ENCODE measurements around the gene PRR5L. TPM values are rescaled to one million over a fixed set of nuclear protein-coding genes. Genes with fewer than 3 reads are reported as not detected.

PRR5L gene
- total RNA-seq, 1 donor from 2014 or later: 14.7 TPM

DNA sequence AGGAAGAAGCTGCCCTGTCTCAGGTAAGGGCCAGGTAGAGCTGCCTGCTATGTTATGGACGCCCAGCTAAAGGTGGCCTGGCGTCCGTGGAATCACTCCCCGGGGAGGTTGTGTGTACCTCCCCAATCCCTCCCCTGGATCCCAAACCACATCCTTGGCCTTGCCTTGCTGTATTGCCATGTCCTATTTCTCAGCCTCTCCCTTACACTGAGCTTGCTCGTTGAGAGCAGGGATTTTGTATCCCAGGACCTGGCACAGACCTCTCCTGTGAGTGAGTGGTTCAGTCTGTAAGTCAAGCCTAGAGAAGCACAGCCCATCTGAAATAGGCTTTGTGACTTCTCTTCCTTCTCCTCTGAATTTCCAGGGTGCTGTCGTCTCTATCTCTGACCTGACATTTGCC lies 160.1 kb downstream of the PRR5L start:
- Histone ChIP-seq H3K9ac (no peak overlapping the region), H3F3A (ENCODE audit: low read depth) (peaks cover 36% of the 10 kb centered on the region), H3K9me3 (ENCODE audit: low read depth) (no peaks in the 10 kb centered on the region), H3K4me2 (peak overlapping the region; percentile 58), H3K4me1 (peaks cover 49% of the 10 kb centered on the region), H3K79me2 (ENCODE audit: low read depth) (no peaks in the 10 kb centered on the region), H3K27ac (peak overlapping the region; percentile 92), H3K36me3 (no peaks in the 10 kb centered on the region), H4K20me1 (ENCODE audit: low read depth) (no peaks in the 10 kb centered on the region), H3K27me3 (no peaks in the 10 kb centered on the region), H2AFZ (replicated peaks) (no peak overlapping the region), H3K4me3 (no peak overlapping the region)
- Mint-ChIP-seq H3K4me3 (peak overlapping the region; percentile 30), H3K27me3 (ENCODE audit: insufficient read depth, low read depth) (peaks cover 9% of the 10 kb centered on the region), H3K27ac (peak overlapping the region; percentile 97), H3K9me3 (no peaks in the 10 kb centered on the region), H3K4me1 (peaks cover 58% of the 10 kb centered on the region), H3K36me3 (peaks cover 30% of the 10 kb centered on the region)
- TF ChIP-seq EZH2phosphoT487 (IDR thresholded peaks at IDR 0.05) (no peak), EZH2 (IDR thresholded peaks at IDR 0.05) (no peak)
- TF ChIP-seq, protein P1, sequence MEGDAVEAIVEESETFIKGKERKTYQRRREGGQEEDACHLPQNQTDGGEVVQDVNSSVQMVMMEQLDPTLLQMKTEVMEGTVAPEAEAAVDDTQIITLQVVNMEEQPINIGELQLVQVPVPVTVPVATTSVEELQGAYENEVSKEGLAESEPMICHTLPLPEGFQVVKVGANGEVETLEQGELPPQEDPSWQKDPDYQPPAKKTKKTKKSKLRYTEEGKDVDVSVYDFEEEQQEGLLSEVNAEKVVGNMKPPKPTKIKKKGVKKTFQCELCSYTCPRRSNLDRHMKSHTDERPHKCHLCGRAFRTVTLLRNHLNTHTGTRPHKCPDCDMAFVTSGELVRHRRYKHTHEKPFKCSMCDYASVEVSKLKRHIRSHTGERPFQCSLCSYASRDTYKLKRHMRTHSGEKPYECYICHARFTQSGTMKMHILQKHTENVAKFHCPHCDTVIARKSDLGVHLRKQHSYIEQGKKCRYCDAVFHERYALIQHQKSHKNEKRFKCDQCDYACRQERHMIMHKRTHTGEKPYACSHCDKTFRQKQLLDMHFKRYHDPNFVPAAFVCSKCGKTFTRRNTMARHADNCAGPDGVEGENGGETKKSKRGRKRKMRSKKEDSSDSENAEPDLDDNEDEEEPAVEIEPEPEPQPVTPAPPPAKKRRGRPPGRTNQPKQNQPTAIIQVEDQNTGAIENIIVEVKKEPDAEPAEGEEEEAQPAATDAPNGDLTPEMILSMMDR (IDR thresholded peaks at IDR 0.05): no peak
- no peak for DNase-seq (ENCODE audit: low spot score)

DNA sequence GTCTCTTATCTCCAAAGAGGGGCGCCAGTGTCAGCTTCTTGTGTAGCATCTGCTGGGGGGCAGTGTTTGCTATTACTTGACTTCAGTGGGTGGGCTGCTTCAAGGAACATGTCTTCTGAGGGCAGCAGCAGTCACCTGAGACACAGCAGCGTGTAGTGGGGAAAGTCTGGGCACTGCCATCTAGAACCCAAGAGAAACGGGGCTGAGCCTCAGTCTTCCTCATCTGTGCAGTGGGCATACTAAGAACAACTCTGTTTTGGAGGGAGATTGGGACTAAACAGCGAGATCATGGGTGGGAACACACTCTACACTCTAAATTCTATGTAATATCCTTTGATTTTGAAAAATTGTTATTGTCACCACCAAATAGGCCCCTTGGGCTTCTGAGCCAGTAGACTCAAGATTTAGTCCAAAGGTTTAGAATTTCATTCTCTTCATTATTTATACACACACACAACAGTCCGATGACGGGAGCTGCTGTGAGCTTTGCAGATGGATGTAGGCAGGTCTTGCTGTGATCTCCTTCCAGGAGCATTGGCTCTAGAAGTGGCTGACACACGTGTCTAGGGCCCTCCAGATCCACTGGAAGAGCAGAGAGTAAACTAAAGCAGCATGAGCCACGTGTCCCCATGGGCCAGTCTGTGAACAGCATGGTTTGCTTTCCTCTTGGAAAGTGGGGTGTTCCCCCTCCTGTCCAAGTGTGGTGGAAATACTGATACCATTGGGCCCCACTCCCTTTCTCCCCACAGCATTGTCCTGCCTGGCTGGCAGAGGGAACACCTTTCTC lies 162.2 kb downstream of the PRR5L start:
- no peaks in the 10 kb centered on the region for H3K9me3 Mint-ChIP-seq
- Histone ChIP-seq H3F3A (ENCODE audit: low read depth) (peaks cover 34% of the 10 kb centered on the region), H3K36me3 (no peaks in the 10 kb centered on the region), H3K9ac (no peak overlapping the region), H3K79me2 (ENCODE audit: low read depth) (no peaks in the 10 kb centered on the region), H3K27me3 (no peaks in the 10 kb centered on the region), H3K4me3 (no peak overlapping the region), H2AFZ (replicated peaks) (no peak overlapping the region), H3K4me2 (no peak overlapping the region), H3K9me3 (ENCODE audit: low read depth) (no peaks in the 10 kb centered on the region), H3K4me1 (peaks cover 46% of the 10 kb centered on the region), H4K20me1 (ENCODE audit: low read depth) (no peaks in the 10 kb centered on the region), H3K27ac (no peak overlapping the region)
- H3K27me3 Mint-ChIP-seq (ENCODE audit: insufficient read depth, low read depth): peaks cover 9% of the 10 kb centered on the region
- H3K4me3 Mint-ChIP-seq: no peak overlapping the region
- no peak for DNase-seq (ENCODE audit: low spot score)
- TF ChIP-seq, protein P1 (IDR thresholded peaks at IDR 0.05): no peak
- TF ChIP-seq EZH2phosphoT487 (IDR thresholded peaks at IDR 0.05) (no peak), EZH2 (IDR thresholded peaks at IDR 0.05) (no peak)
- peaks cover 47% of the 10 kb centered on the region for H3K4me1 Mint-ChIP-seq
- no peak overlapping the region for H3K27ac Mint-ChIP-seq
- H3K36me3 Mint-ChIP-seq: peaks cover 24% of the 10 kb centered on the region

DNA sequence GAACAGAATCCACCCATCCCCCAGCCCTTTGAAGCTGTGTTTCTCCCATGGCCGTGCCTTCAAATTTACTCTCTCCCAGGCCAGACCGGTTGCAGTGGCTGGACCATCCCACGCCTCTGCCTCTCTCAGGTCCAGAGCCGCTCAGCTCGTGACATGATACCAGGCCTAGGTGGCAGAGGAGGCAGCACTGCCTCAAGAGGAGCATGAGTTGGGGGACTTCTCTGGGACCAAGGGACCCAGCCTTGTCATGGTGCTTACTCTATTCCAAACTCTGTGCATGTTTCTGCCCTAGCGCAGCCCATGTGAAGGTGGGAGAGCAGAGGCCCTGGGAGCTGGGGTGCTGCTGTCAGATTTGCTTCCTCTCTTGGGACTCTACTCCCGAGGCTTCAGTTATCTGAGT lies 163.0 kb downstream of the PRR5L start:
- no peak overlapping the region for H3K4me2 ChIP-seq
- Mint-ChIP-seq H3K4me1 (peaks cover 40% of the 10 kb centered on the region), H3K27ac (no peak overlapping the region), H3K27me3 (ENCODE audit: insufficient read depth, low read depth) (peaks cover 9% of the 10 kb centered on the region), H3K4me3 (no peak overlapping the region), H3K36me3 (peaks cover 21% of the 10 kb centered on the region), H3K9me3 (no peaks in the 10 kb centered on the region)
- no peak for TF ChIP-seq EZH2 (IDR thresholded peaks at IDR 0.05)
- TF ChIP-seq, protein P1 (IDR thresholded peaks at IDR 0.05): no peak
- TF ChIP-seq EZH2phosphoT487 (IDR thresholded peaks at IDR 0.05): no peak
- no peak overlapping the region for H3K4me3 ChIP-seq
- peaks cover 39% of the 10 kb centered on the region for H3K4me1 ChIP-seq
- no peaks in the 10 kb centered on the region for H3K27me3 ChIP-seq
- H3K9me3 ChIP-seq (ENCODE audit: low read depth): no peaks in the 10 kb centered on the region
- H3K9ac ChIP-seq: no peak overlapping the region
- peaks cover 27% of the 10 kb centered on the region for H3F3A ChIP-seq (ENCODE audit: low read depth)
- H3K79me2 ChIP-seq (ENCODE audit: low read depth): no peaks in the 10 kb centered on the region
- H4K20me1 ChIP-seq (ENCODE audit: low read depth): no peaks in the 10 kb centered on the region
- H2AFZ ChIP-seq (replicated peaks): no peak overlapping the region
- H3K27ac ChIP-seq: no peak overlapping the region
- H3K36me3 ChIP-seq: no peaks in the 10 kb centered on the region
- no peak for DNase-seq (ENCODE audit: low spot score)

All from neural progenitor cell (in vitro differentiated cells).